ENCODE results near the gene MMAA. TPM values are rescaled to one million over a fixed set of nuclear protein-coding genes. Genes with fewer than 3 reads are reported as not detected.
"Not testable (repeated sequence)": the region's sequence is repeated elsewhere in the genome, so short reads cannot be mapped to it uniquely, and the experiment has no call there.

Gene MMAA
- polyA plus RNA-seq, 1 donor from 2014 or later, result 7.9 TPM

DNA sequence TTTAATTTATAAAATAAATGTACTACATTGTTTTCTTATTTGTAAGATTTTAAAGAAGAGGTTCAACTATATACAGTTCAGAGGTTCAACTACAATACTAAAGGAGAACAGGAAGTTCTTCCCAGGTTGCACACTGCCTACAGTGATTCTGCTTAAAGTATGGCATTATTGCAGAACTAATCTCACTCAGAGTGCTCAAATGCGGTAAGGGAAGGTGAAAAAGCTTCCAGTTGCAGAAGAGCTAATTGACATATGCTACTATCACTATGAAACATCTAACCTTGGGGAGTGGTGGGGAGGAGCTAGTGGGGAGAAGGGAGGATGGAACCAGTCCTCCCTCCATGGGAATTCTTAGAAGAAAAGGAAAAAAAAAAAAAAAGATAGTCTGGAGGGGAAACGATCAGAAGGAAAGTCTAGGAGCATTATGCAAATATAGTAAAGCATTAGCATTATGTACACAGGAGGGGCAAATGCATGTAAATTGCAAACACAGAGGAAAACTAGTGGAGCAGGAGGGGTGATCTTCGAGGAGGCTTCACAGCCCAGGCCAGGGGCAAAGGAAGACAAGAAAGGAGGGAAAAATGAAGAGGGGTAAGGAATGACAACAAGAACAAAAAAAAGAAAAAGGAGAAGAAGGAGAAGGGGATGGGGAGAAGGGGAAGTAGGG is 32.0 kb upstream of the MMAA start:
- Histone ChIP-seq H3K4me2 (ENCODE audit: low read length) (no peak overlapping the region), H3K9me2 (ENCODE audit: insufficient read depth, low read length) (no peaks in the 10 kb centered on the region), H3K27me3 (ENCODE audit: insufficient read depth, low read depth, low read length) (no peaks in the 10 kb centered on the region), H3K9ac (ENCODE audit: low read length) (no peak overlapping the region), H3F3A (ENCODE audit: insufficient read depth, low read length, poor library complexity, severe bottlenecking) (no peaks in the 10 kb centered on the region), H3K4me3 (ENCODE audit: low read length) (no peak overlapping the region), H2AFZ (ENCODE audit: low read depth, low read length) (no peak overlapping the region), H3K79me2 (replicated peaks; ENCODE audit: insufficient read depth, low read length) (no peaks in the 10 kb centered on the region), H3K27ac (ENCODE audit: low read length) (no peak overlapping the region), H4K20me1 (ENCODE audit: insufficient read depth) (no peaks in the 10 kb centered on the region), H3K36me3 (ENCODE audit: insufficient read depth, low read length) (no peaks in the 10 kb centered on the region), H3K9me3 (ENCODE audit: low read length) (no peaks in the 10 kb centered on the region)
- TF ChIP-seq RAD21 (conservative IDR thresholded peaks at IDR 0.05) (no peak), SMC3 (conservative IDR thresholded peaks at IDR 0.05; ENCODE audit: poor library complexity) (no peak), MXI1 (conservative IDR thresholded peaks at IDR 0.05; ENCODE audit: poor library complexity, severe bottlenecking) (no peak), POLR2AphosphoS5 (IDR thresholded peaks at IDR 0.05) (no peak)
- TF ChIP-seq, protein P1, sequence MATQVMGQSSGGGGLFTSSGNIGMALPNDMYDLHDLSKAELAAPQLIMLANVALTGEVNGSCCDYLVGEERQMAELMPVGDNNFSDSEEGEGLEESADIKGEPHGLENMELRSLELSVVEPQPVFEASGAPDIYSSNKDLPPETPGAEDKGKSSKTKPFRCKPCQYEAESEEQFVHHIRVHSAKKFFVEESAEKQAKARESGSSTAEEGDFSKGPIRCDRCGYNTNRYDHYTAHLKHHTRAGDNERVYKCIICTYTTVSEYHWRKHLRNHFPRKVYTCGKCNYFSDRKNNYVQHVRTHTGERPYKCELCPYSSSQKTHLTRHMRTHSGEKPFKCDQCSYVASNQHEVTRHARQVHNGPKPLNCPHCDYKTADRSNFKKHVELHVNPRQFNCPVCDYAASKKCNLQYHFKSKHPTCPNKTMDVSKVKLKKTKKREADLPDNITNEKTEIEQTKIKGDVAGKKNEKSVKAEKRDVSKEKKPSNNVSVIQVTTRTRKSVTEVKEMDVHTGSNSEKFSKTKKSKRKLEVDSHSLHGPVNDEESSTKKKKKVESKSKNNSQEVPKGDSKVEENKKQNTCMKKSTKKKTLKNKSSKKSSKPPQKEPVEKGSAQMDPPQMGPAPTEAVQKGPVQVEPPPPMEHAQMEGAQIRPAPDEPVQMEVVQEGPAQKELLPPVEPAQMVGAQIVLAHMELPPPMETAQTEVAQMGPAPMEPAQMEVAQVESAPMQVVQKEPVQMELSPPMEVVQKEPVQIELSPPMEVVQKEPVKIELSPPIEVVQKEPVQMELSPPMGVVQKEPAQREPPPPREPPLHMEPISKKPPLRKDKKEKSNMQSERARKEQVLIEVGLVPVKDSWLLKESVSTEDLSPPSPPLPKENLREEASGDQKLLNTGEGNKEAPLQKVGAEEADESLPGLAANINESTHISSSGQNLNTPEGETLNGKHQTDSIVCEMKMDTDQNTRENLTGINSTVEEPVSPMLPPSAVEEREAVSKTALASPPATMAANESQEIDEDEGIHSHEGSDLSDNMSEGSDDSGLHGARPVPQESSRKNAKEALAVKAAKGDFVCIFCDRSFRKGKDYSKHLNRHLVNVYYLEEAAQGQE (IDR thresholded peaks at IDR 0.05; ENCODE audit: borderline replicate concordance), result no peak
- TF ChIP-seq, protein P2, sequence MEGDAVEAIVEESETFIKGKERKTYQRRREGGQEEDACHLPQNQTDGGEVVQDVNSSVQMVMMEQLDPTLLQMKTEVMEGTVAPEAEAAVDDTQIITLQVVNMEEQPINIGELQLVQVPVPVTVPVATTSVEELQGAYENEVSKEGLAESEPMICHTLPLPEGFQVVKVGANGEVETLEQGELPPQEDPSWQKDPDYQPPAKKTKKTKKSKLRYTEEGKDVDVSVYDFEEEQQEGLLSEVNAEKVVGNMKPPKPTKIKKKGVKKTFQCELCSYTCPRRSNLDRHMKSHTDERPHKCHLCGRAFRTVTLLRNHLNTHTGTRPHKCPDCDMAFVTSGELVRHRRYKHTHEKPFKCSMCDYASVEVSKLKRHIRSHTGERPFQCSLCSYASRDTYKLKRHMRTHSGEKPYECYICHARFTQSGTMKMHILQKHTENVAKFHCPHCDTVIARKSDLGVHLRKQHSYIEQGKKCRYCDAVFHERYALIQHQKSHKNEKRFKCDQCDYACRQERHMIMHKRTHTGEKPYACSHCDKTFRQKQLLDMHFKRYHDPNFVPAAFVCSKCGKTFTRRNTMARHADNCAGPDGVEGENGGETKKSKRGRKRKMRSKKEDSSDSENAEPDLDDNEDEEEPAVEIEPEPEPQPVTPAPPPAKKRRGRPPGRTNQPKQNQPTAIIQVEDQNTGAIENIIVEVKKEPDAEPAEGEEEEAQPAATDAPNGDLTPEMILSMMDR (IDR thresholded peaks at IDR 0.05; ENCODE audit: poor library complexity, severe bottlenecking), result no peak

DNA sequence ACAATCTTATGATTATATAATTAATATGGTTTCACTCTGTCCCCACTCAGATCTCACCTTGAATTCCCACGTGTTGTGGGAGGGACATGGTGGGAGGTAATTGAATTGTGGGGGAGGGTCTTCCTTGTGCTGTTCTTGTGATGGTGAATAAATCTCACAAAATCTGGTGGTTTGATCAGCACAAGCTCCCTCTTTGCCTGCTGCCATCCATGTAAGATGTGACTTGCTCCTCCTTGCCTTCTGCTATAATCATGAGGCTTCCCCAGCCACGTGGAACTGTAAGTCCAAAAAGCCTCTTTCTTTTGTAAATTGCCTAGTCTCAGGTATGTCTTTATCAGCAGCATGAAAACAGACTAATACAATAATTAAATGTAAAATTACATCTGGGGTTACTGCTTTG is 29.8 kb upstream of the MMAA start:
- H3K4me2 ChIP-seq (ENCODE audit: low read length); H3K4me3 ChIP-seq (ENCODE audit: low read length); H3K36me3 ChIP-seq (ENCODE audit: insufficient read depth, low read length); H3K27ac ChIP-seq (ENCODE audit: low read length); H3K9me3 ChIP-seq (ENCODE audit: low read length); H3F3A ChIP-seq (ENCODE audit: insufficient read depth, low read length, poor library complexity, severe bottlenecking); H3K9me2 ChIP-seq (ENCODE audit: insufficient read depth, low read length); H4K20me1 ChIP-seq (ENCODE audit: insufficient read depth); H3K79me2 ChIP-seq (replicated peaks; ENCODE audit: insufficient read depth, low read length); H3K9ac ChIP-seq (ENCODE audit: low read length); H3K27me3 ChIP-seq (ENCODE audit: insufficient read depth, low read depth, low read length); H2AFZ ChIP-seq (ENCODE audit: low read depth, low read length): not testable (repeated sequence)

DNA sequence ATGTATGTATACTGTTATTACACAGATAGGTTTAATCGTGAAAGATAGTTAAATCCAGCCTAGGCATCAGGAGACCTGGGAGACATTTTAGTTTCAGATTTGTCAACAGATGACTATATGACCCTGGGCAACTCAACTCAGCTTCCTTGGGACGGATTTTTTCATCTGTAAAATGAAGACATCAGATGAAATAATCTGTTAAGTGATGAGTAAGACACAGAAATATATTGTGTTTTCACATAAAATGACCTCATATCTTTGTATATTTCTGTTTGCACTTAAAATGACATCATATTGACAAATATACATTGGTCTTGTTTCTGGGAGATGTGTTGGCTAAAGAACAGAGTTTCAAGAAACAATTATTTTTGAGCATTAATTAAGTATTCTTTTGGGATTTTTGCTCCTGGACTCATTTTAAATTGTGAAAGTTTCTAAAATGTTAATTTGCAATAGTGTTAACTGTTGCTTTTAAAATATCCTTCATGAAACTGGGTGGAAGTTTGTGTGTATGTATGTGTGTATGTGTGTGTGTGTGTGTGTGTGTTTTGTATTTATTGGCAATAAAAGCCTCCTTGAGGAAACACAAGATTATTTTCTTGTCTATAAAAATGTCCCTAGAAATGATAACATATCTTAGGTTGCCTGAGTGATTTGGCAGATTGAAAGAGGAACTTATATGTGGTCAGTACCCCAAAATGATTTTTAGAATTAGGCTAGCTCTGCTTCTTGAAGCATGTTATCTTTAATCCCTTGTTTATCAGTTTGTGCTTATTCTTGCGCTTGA is 29.1 kb upstream of the MMAA start:
- Histone ChIP-seq H3K9ac (ENCODE audit: low read length) (no peak overlapping the region), H3K9me3 (ENCODE audit: low read length) (no peaks in the 10 kb centered on the region), H3K4me3 (ENCODE audit: low read length) (no peak overlapping the region), H3K36me3 (ENCODE audit: insufficient read depth, low read length) (no peaks in the 10 kb centered on the region), H3K9me2 (ENCODE audit: insufficient read depth, low read length) (no peaks in the 10 kb centered on the region), H3F3A (ENCODE audit: insufficient read depth, low read length, poor library complexity, severe bottlenecking) (no peaks in the 10 kb centered on the region), H3K4me2 (ENCODE audit: low read length) (no peak overlapping the region), H3K79me2 (replicated peaks; ENCODE audit: insufficient read depth, low read length) (no peaks in the 10 kb centered on the region), H3K27ac (ENCODE audit: low read length) (no peak overlapping the region), H3K27me3 (ENCODE audit: insufficient read depth, low read depth, low read length) (no peaks in the 10 kb centered on the region), H2AFZ (ENCODE audit: low read depth, low read length) (no peak overlapping the region), H4K20me1 (ENCODE audit: insufficient read depth) (no peaks in the 10 kb centered on the region)
- no peak for TF ChIP-seq EZH2 (IDR thresholded peaks at IDR 0.05; ENCODE audit: borderline replicate concordance, insufficient read depth, low read length, poor library complexity, severe bottlenecking)
- no peak for TF ChIP-seq EP300 (conservative IDR thresholded peaks at IDR 0.05; ENCODE audit: poor library complexity, severe bottlenecking)
- no peak for TF ChIP-seq POLR2AphosphoS5 (IDR thresholded peaks at IDR 0.05)

Measured in neural cell (in vitro differentiated cells).